ENCODE measurements around the gene NCOR2. TPM values are rescaled to one million over a fixed set of nuclear protein-coding genes. Genes with fewer than 3 reads are reported as not detected.

NCOR2 gene
- polyA plus RNA-seq, 1 donor from 2014 or later: 4.8 TPM

DNA sequence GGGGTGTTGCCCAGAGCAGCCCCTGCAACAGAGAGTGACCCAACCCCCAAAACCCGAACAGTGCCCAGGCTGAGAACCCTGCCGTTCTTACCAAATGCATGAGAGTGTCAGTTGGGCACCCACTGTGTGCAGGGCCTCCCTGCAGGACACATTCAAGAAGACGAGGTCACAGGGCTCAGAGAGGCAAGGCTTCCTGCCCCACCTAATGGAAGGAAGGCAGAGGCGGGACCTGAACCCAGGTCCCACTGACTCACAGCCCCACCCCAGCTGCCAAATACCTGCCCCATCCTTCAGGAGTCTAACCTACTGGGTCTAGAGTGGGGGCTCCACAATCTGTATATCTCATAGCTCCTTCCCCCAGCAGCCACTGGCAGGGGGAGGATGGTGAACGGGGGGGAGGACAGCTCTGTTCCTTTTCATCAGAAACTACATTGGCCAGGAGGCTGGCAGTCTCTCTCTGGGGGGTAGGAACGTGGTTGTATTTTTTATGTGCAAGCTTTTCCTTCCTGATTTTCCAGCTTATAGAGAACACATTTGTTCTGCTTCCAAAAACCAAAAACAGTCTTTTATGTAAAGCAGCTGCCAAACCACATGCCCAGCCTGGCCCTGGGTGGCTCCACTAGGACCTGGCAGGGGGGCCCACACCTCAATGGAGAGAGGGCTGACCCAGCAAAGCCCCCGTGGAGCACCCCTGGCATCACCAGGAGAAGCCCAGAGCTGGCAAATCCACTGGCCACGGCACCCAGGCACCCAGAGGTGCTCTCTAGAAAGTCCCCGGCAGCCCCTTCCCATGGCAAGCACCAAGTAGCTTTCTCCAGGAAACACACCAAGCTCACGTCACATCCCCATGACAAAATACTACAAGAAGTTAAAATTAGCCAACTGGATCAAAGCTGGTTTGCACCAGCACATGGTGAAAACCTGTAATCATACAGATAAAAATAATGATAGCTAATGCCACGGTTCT is 17.0 kb downstream of the NCOR2 start:
- H2AFZ ChIP-seq (ENCODE audit: low read depth, low read length): no peak overlapping the region
- peak overlapping the region; percentile 50 for H3K9ac ChIP-seq (ENCODE audit: low read length)
- H3K9me2 ChIP-seq (ENCODE audit: insufficient read depth, low read length): no peaks in the 10 kb centered on the region
- no peaks in the 10 kb centered on the region for H3K36me3 ChIP-seq (ENCODE audit: insufficient read depth, low read length)
- peak overlapping the region; percentile 18 for H3K4me3 ChIP-seq (ENCODE audit: low read length)
- H3F3A ChIP-seq (ENCODE audit: insufficient read depth, low read length, poor library complexity, severe bottlenecking): peaks cover 3% of the 10 kb centered on the region
- no peaks in the 10 kb centered on the region for H3K9me3 ChIP-seq (ENCODE audit: low read length)
- TF ChIP-seq POLR2AphosphoS5 (IDR thresholded peaks at IDR 0.05) (no peak), EP300 (conservative IDR thresholded peaks at IDR 0.05; ENCODE audit: poor library complexity, severe bottlenecking) (no peak), EZH2 (IDR thresholded peaks at IDR 0.05; ENCODE audit: borderline replicate concordance, insufficient read depth, low read length, poor library complexity, severe bottlenecking) (no peak), RAD21 (conservative IDR thresholded peaks at IDR 0.05) (no peak), MXI1 (conservative IDR thresholded peaks at IDR 0.05; ENCODE audit: poor library complexity, severe bottlenecking) (no peak), SMC3 (conservative IDR thresholded peaks at IDR 0.05; ENCODE audit: poor library complexity) (no peak)
- TF ChIP-seq, protein P1, sequence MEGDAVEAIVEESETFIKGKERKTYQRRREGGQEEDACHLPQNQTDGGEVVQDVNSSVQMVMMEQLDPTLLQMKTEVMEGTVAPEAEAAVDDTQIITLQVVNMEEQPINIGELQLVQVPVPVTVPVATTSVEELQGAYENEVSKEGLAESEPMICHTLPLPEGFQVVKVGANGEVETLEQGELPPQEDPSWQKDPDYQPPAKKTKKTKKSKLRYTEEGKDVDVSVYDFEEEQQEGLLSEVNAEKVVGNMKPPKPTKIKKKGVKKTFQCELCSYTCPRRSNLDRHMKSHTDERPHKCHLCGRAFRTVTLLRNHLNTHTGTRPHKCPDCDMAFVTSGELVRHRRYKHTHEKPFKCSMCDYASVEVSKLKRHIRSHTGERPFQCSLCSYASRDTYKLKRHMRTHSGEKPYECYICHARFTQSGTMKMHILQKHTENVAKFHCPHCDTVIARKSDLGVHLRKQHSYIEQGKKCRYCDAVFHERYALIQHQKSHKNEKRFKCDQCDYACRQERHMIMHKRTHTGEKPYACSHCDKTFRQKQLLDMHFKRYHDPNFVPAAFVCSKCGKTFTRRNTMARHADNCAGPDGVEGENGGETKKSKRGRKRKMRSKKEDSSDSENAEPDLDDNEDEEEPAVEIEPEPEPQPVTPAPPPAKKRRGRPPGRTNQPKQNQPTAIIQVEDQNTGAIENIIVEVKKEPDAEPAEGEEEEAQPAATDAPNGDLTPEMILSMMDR (IDR thresholded peaks at IDR 0.05; ENCODE audit: poor library complexity, severe bottlenecking): no peak
- TF ChIP-seq, protein P2, sequence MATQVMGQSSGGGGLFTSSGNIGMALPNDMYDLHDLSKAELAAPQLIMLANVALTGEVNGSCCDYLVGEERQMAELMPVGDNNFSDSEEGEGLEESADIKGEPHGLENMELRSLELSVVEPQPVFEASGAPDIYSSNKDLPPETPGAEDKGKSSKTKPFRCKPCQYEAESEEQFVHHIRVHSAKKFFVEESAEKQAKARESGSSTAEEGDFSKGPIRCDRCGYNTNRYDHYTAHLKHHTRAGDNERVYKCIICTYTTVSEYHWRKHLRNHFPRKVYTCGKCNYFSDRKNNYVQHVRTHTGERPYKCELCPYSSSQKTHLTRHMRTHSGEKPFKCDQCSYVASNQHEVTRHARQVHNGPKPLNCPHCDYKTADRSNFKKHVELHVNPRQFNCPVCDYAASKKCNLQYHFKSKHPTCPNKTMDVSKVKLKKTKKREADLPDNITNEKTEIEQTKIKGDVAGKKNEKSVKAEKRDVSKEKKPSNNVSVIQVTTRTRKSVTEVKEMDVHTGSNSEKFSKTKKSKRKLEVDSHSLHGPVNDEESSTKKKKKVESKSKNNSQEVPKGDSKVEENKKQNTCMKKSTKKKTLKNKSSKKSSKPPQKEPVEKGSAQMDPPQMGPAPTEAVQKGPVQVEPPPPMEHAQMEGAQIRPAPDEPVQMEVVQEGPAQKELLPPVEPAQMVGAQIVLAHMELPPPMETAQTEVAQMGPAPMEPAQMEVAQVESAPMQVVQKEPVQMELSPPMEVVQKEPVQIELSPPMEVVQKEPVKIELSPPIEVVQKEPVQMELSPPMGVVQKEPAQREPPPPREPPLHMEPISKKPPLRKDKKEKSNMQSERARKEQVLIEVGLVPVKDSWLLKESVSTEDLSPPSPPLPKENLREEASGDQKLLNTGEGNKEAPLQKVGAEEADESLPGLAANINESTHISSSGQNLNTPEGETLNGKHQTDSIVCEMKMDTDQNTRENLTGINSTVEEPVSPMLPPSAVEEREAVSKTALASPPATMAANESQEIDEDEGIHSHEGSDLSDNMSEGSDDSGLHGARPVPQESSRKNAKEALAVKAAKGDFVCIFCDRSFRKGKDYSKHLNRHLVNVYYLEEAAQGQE (IDR thresholded peaks at IDR 0.05; ENCODE audit: borderline replicate concordance): no peak
- no peaks in the 10 kb centered on the region for H4K20me1 ChIP-seq (ENCODE audit: insufficient read depth)
- peak overlapping the region; percentile 56 for H3K27ac ChIP-seq (ENCODE audit: low read length)
- H3K4me2 ChIP-seq (ENCODE audit: low read length): no peak overlapping the region
- peaks cover 34% of the 10 kb centered on the region for H3K79me2 ChIP-seq (replicated peaks; ENCODE audit: insufficient read depth, low read length)
- H3K27me3 ChIP-seq (ENCODE audit: insufficient read depth, low read depth, low read length): no peaks in the 10 kb centered on the region

DNA sequence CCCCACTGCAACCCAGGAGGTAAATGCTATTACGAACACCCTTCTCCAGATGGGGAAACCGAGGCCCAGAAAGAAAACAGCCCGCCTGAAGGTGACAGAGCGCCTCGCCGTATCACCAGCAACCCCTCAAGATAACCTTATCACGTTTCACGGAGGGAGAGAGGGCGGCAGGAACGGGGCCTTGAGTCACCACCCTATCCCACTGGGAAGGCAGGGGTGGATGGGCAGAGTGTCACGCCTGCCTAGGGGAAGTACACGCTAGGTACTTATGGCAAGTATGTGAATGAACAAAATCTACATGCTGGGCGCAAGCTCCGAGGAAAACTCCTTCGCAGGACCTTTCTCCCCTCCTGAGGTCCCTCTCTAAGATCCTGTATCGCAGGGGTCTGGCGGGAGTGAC is 17.8 kb downstream of the NCOR2 start:
- Histone ChIP-seq H3K27me3 (ENCODE audit: insufficient read depth, low read depth, low read length) (no peaks in the 10 kb centered on the region), H3F3A (ENCODE audit: insufficient read depth, low read length, poor library complexity, severe bottlenecking) (peaks cover 3% of the 10 kb centered on the region), H3K79me2 (replicated peaks; ENCODE audit: insufficient read depth, low read length) (peaks cover 29% of the 10 kb centered on the region), H4K20me1 (ENCODE audit: insufficient read depth) (no peaks in the 10 kb centered on the region), H3K4me2 (ENCODE audit: low read length) (no peak overlapping the region), H3K9me3 (ENCODE audit: low read length) (no peaks in the 10 kb centered on the region), H3K9ac (ENCODE audit: low read length) (no peak overlapping the region), H3K9me2 (ENCODE audit: insufficient read depth, low read length) (no peaks in the 10 kb centered on the region), H2AFZ (ENCODE audit: low read depth, low read length) (no peak overlapping the region), H3K27ac (ENCODE audit: low read length) (no peak overlapping the region), H3K4me3 (ENCODE audit: low read length) (no peak overlapping the region), H3K36me3 (ENCODE audit: insufficient read depth, low read length) (no peaks in the 10 kb centered on the region)
- TF ChIP-seq EP300 (conservative IDR thresholded peaks at IDR 0.05; ENCODE audit: poor library complexity, severe bottlenecking) (no peak), POLR2AphosphoS5 (IDR thresholded peaks at IDR 0.05) (no peak), RAD21 (conservative IDR thresholded peaks at IDR 0.05) (no peak), EZH2 (IDR thresholded peaks at IDR 0.05; ENCODE audit: borderline replicate concordance, insufficient read depth, low read length, poor library complexity, severe bottlenecking) (no peak), MXI1 (conservative IDR thresholded peaks at IDR 0.05; ENCODE audit: poor library complexity, severe bottlenecking) (no peak), SMC3 (conservative IDR thresholded peaks at IDR 0.05; ENCODE audit: poor library complexity) (no peak), TAF1 (IDR thresholded peaks at IDR 0.05; ENCODE audit: low read depth) (no peak)
- TF ChIP-seq, protein P1 (IDR thresholded peaks at IDR 0.05; ENCODE audit: poor library complexity, severe bottlenecking): no peak
- TF ChIP-seq, protein P2 (IDR thresholded peaks at IDR 0.05; ENCODE audit: borderline replicate concordance): no peak

Data from neural cell (in vitro differentiated cells).